H9 (cell line): Measurements from ENCODE around the gene DAPP1. TPM values are rescaled to one million over a fixed set of nuclear protein-coding genes. Genes with fewer than 3 reads are reported as not detected.

Source experiments
- DNase-seq: peaks from one replicate; pipeline ENCODE4 v3.0.0-alpha.2; 2017
- H2AFZ ChIP-seq: one replicate; pipeline ENCODE4 v1.6.1; 2013; ENCODE audit warnings: mild to moderate bottlenecking, low read length, control low read depth, moderate library complexity
- H2AK5ac ChIP-seq: 2 replicates; pipeline ENCODE4 v1.6.1; 2013; ENCODE audit warnings: low read length, control low read depth, mixed read lengths; ENCODE audit not compliant: insufficient read length
- H2BK120ac ChIP-seq: one replicate; pipeline ENCODE4 v1.6.1; 2013; ENCODE audit warnings: low read depth, mild to moderate bottlenecking, low read length, control low read depth, inconsistent platforms; ENCODE audit not compliant: poor library complexity, severe bottlenecking
- H2BK12ac ChIP-seq: 2 replicates; pipeline ENCODE4 v1.6.1; 2013; ENCODE audit warnings: low read length, control low read depth, mixed read lengths, low read depth; ENCODE audit not compliant: insufficient read length
- H2BK15ac ChIP-seq: 2 replicates; pipeline ENCODE4 v1.6.1; 2013; ENCODE audit warnings: low read depth, low read length, control low read depth
- H2BK20ac ChIP-seq: one replicate; pipeline ENCODE4 v1.6.1; 2013; ENCODE audit warnings: low read depth, mild to moderate bottlenecking, low read length, control low read depth, inconsistent platforms; ENCODE audit not compliant: poor library complexity, severe bottlenecking
- H2BK5ac ChIP-seq: 2 replicates; pipeline ENCODE4 v1.6.1; 2013; ENCODE audit warnings: low read length, control low read depth, mixed read lengths; ENCODE audit not compliant: insufficient read length
- H3K14ac ChIP-seq: 2 replicates; pipeline ENCODE4 v1.6.1; 2013; ENCODE audit warnings: low read length, control low read depth; ENCODE audit not compliant: insufficient read depth
- H3K18ac ChIP-seq: 2 replicates; pipeline ENCODE4 v1.6.1; 2013; ENCODE audit warnings: low read depth, mild to moderate bottlenecking, mixed read lengths, low read length, control low read depth; ENCODE audit not compliant: insufficient read length
- H3K23ac ChIP-seq: 2 replicates; pipeline ENCODE4 v1.6.1; 2013; ENCODE audit warnings: low read length, control low read depth, mixed read lengths, low read depth; ENCODE audit not compliant: insufficient read length
- H3K23me2 ChIP-seq: 2 replicates; pipeline ENCODE4 v1.6.1; 2013; ENCODE audit warnings: low read depth, mild to moderate bottlenecking, mixed read lengths, low read length, control low read depth; ENCODE audit not compliant: insufficient read length, poor library complexity, severe bottlenecking
- H3K27ac ChIP-seq: 2 replicates; pipeline ENCODE4 v1.5.1; 2013; ENCODE audit warnings: low read length, control low read depth, mixed read lengths, low read depth; ENCODE audit not compliant: insufficient read length
- H3K27me3 ChIP-seq: 2 replicates; pipeline ENCODE4 v1.6.1; 2013; ENCODE audit warnings: low read length, control low read depth, inconsistent platforms; ENCODE audit not compliant: insufficient read depth
- H3K4ac ChIP-seq: 2 replicates; pipeline ENCODE4 v1.6.1; 2013; ENCODE audit warnings: low read depth, mild to moderate bottlenecking, control low read depth, inconsistent platforms, low read length, moderate library complexity
- H3K4me1 ChIP-seq: 2 replicates; pipeline ENCODE4 v1.6.1; 2013; ENCODE audit warnings: low read length, control low read depth, inconsistent platforms; ENCODE audit not compliant: insufficient read depth
- H3K4me2 ChIP-seq: 2 replicates; pipeline ENCODE4 v1.6.1; 2013; ENCODE audit warnings: low read length, control low read depth, mixed read lengths; ENCODE audit not compliant: insufficient read length, insufficient read depth
- H3K56ac ChIP-seq: 2 replicates; pipeline ENCODE4 v1.6.1; 2013; ENCODE audit warnings: low read depth, mild to moderate bottlenecking, mixed read lengths, low read length, control low read depth; ENCODE audit not compliant: insufficient read length
- H3K79me1 ChIP-seq: 2 replicates; pipeline ENCODE4 v1.6.1; 2013; ENCODE audit warnings: low read depth, mild to moderate bottlenecking, moderate library complexity, low read length, control low read depth, inconsistent platforms; ENCODE audit not compliant: insufficient read depth, poor library complexity, severe bottlenecking
- H3K79me2 ChIP-seq: 2 replicates; pipeline ENCODE4 v1.6.1; 2013; ENCODE audit warnings: low read length, control low read depth, inconsistent platforms; ENCODE audit not compliant: insufficient read depth
- H3K9ac ChIP-seq: 2 replicates; pipeline ENCODE4 v1.6.1; 2013; ENCODE audit warnings: low read length, control low read depth, mixed read lengths; ENCODE audit not compliant: insufficient read length; ENCODE audit errors: extremely low read depth
- H3K9me3 ChIP-seq: one replicate; pipeline ENCODE4 v1.6.1; 2013; ENCODE audit warnings: low read depth, low read length, inconsistent platforms; ENCODE audit not compliant: control insufficient read depth
- H3T11ph ChIP-seq: one replicate; pipeline ENCODE4 v1.6.1; 2013; ENCODE audit warnings: mild to moderate bottlenecking, low read length, control low read depth, inconsistent platforms
- H4K20me1 ChIP-seq: one replicate; pipeline ENCODE4 v1.6.1; 2013; ENCODE audit not compliant: control insufficient read depth, insufficient read length, insufficient read depth
- H4K5ac ChIP-seq: 2 replicates; pipeline ENCODE4 v1.6.1; 2013; ENCODE audit warnings: low read depth, mild to moderate bottlenecking, mixed read lengths, low read length, control low read depth; ENCODE audit not compliant: insufficient read length
- H4K8ac ChIP-seq: replicated peaks from 2 replicates; pipeline ENCODE4 v1.6.1; 2013; ENCODE audit warnings: low read length, control low read depth, mixed read lengths, low read depth; ENCODE audit not compliant: insufficient read length
- H4K91ac ChIP-seq: 2 replicates; pipeline ENCODE4 v1.6.1; 2013; ENCODE audit warnings: low read depth, mild to moderate bottlenecking, moderate library complexity, mixed read lengths, low read length, control low read depth; ENCODE audit not compliant: insufficient read length
- H3K27ac Mint-ChIP-seq, 3 experiments: 2 replicates in 2 of 3; 3 replicates in 1 of 3; pipeline ENCODE4 v1.8.0; 2020 to 2021; ENCODE audit warnings: mixed read lengths in 3 of 3, mild to moderate bottlenecking in 1 of 3, moderate library complexity in 1 of 3
- H3K27me3 Mint-ChIP-seq: 2 replicates; pipeline ENCODE4 v1.8.0; 2021; ENCODE audit warnings: low read depth, mild to moderate bottlenecking, moderate library complexity, mixed read lengths
- H3K36me3 Mint-ChIP-seq, 3 experiments: 2 replicates in 2 of 3; 3 replicates in 1 of 3; pipeline ENCODE4 v1.8.0; 2020 to 2021; ENCODE audit warnings: low read depth in 3 of 3, mixed read lengths in 3 of 3; ENCODE audit not compliant: insufficient read depth in 1 of 3
- H3K4me1 Mint-ChIP-seq, 2 experiments: 2 replicates each; pipeline ENCODE4 v1.8.0; 2020; ENCODE audit warnings: mixed read lengths in 2 of 2
- H3K4me3 Mint-ChIP-seq, 2 experiments: 2 replicates in 1 of 2; 3 replicates in 1 of 2; pipeline ENCODE4 v1.8.0; 2020 to 2021; ENCODE audit warnings: mild to moderate bottlenecking in 2 of 2, mixed read lengths in 2 of 2, moderate library complexity in 1 of 2
- H3K9me3 Mint-ChIP-seq, 2 experiments: 2 replicates in 1 of 2; 3 replicates in 1 of 2; pipeline ENCODE4 v1.8.0; 2020; ENCODE audit warnings: mild to moderate bottlenecking in 2 of 2, mixed read lengths in 2 of 2, moderate library complexity in 1 of 2
- WGBS: extraction: QIAGEN DNeasy Blood & Tissue Kit; methylation state at CpG from one replicate; pipeline ENCODE4 v1.1.7; 2013; ENCODE audit warnings: missing lambda C conversion rate, low lambda C conversion rate, mixed read lengths; ENCODE audit not compliant: insufficient read length; ENCODE audit errors: extremely low coverage; 5-methylcytosine and 5-hydroxymethylcytosine counted together
- total RNA-seq: library from RNA; stranded (reverse); gene quantifications from 2 replicates; pipeline ENCODE4 v1.2.1, GENCODE V29; 2021
- TF ChIP-seq, protein P1 (sequence below): fragments of 200-600 bp; sonication (generic); conservative IDR thresholded peaks from 3 replicates; pipeline ENCODE4 v1.8.0; 2021; ENCODE audit warnings: antibody characterized with exemption, mild to moderate bottlenecking

Gene DAPP1
- total RNA-seq, 1 experiment from 2014 or later, result not detected

DNA sequence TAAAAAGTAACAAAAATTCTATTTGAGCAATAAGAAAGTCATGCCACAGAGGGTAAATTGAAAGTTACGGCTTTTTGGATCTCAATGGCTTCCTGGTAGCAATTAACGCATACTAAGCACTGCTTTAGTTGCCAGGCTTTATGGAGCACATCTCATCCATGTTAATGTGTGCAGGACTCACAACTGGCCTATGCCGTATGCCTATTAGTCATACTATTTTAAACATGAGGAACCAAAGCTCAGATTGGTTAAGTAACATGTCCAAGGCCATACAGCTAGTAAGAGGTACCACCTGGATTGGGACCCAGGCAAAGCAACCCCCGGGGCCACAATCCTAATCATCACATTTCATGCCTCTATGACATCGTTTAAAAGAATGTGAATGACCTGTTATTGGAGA is 17.1 kb downstream of the DAPP1 start:
- Histone ChIP-seq H4K20me1 (no peaks in the 10 kb centered on the region), H2BK20ac (no peak overlapping the region), H3K27ac (no peak overlapping the region), H2AFZ (no peak overlapping the region), H3K4me2 (no peak overlapping the region), H3K79me1 (no peaks in the 10 kb centered on the region), H3K9me3 (no peaks in the 10 kb centered on the region), H2BK5ac (no peak overlapping the region), H3K23ac (no peak overlapping the region), H4K8ac (no peak overlapping the region), H3K4me1 (no peaks in the 10 kb centered on the region), H2AK5ac (no peak overlapping the region), H3K56ac (no peak overlapping the region), H2BK12ac (no peak overlapping the region), H3T11ph (no peak overlapping the region), H3K18ac (no peak overlapping the region), H3K79me2 (no peaks in the 10 kb centered on the region), H2BK15ac (no peak overlapping the region), H3K14ac (no peak overlapping the region), H4K5ac (no peak overlapping the region), H3K23me2 (no peaks in the 10 kb centered on the region), H4K91ac (no peak overlapping the region), H3K9ac (no peak overlapping the region), H3K4ac (no peak overlapping the region), H2BK120ac (no peak overlapping the region), H3K27me3 (no peaks in the 10 kb centered on the region)
- Mint-ChIP-seq H3K9me3 (no peaks in the 10 kb centered on the region), H3K27ac (no peak overlapping the region), H3K36me3 (no peaks in the 10 kb centered on the region), H3K27me3 (no peaks in the 10 kb centered on the region; the same call in 1 of the 2 replicates), H3K4me1 (no peaks in the 10 kb centered on the region), H3K4me3 (no peak overlapping the region)
- no peak for DNase-seq
- TF ChIP-seq, protein P1, sequence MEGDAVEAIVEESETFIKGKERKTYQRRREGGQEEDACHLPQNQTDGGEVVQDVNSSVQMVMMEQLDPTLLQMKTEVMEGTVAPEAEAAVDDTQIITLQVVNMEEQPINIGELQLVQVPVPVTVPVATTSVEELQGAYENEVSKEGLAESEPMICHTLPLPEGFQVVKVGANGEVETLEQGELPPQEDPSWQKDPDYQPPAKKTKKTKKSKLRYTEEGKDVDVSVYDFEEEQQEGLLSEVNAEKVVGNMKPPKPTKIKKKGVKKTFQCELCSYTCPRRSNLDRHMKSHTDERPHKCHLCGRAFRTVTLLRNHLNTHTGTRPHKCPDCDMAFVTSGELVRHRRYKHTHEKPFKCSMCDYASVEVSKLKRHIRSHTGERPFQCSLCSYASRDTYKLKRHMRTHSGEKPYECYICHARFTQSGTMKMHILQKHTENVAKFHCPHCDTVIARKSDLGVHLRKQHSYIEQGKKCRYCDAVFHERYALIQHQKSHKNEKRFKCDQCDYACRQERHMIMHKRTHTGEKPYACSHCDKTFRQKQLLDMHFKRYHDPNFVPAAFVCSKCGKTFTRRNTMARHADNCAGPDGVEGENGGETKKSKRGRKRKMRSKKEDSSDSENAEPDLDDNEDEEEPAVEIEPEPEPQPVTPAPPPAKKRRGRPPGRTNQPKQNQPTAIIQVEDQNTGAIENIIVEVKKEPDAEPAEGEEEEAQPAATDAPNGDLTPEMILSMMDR, result no peak
- WGBS, result no CpG with 5 or more reads among the region's 5 CpGs
